Hepatic stellate cell (primary cell): ENCODE measurements around the gene VSNL1.

ENCODE experiments used
- DNase-seq: peaks from one replicate; pipeline ENCODE4 v3.0.0; 2011; ENCODE audit warnings: low spot score

Gene VSNL1

DNA sequence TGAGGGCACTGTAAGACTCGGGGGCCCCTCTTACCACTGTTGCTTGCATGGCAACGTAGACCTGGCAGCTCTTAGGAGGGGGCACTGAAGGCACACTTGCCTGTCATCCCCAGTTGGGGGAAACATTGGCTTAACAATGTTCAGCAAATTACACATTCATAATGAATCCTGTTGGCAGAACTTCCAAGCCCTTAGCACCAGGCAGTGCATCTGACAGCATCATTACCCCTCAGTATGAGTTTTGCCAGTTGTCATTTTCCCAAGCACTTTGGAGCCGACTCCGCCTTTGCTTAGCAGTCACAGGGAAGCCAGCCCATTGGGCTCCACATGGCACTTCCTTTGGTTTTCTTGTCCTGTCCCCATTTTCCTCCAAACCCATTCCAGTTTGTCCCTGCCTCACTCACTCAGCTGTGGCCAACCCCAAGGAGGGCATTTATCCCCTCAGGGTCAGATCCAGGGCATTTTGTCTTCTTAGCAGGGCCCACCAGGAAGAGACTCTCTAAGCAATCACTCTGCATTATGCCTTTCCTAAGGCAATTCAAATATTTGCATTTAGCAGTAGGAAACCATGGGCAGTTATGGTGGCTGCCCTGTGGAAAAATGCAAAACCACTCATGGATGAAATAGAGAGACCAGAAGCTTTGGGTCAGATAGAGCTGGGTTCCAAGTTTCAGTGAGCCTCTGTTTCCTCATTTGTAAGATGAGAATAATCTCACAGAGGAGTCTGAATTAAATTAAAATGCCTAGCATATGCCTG lies 73.9 kb downstream of the VSNL1 start:
- no peak for DNase-seq

DNA sequence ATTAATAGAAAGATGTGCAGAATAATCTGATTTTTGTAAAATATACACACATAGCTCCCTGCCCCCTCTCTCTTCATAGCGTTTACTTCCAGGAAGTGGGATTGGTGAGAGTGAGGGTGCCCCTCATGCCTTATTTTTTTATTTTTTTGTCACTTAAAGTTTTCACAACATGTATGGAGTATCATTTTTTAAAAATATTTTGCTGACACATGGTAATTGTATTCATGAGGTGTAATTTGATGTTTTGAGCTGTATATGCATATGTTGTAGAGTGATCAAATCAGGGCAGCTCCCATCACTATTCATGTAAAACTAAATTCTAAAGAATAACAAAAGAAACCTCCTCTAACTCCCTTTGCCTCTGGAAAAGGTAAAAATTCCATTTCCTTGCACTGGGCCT lies 74.7 kb downstream of the VSNL1 start:
- no peak for DNase-seq

DNA sequence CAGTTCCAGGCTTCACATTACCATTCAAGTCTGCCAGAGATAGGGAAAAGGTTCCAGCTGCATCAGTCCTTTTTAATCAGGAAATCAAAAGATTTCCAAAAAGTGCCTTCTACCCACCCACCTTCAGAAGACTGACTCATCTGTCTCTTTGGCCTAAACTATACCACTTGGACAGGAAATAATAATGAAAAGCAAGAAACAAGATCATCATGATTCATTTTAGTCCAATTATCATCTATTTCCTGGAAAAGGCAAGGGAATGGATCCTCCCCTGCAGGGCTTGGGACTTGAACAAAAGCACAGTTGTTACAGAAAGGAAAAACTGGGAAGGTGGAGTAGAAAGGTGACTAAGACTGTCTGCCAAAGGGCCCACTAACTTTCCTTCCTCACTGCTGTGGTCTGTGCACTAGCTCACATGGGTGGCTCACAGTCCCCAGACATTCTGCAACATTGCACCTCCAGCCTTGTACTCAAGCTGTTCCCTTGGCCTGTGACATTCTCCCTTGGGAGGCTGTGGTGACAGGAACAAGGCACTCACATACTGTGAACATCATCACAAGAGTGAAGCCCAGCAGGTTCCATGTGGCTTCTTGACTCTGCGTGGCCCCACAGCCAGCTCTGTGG lies 75.3 kb downstream of the VSNL1 start:
- DNase-seq, result no peak

DNA sequence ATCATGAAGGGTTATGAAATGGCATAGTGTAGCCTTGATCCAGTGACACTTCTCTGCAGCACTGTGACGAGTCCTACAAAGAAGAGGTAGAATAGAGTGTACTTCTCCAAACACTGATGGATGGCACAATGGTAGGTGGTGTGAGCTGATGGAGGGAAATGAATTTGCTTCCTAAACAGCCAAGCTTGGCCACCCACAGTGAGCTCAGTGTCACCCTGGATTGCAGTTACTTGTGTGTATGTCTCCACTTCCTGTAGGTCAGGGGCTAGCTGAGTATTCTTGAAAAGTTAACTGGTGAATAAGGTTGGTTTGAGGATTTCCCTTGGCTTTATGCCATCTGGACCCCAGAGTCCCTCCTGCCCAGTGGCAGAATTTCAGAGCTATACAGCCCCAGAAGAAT lies 75.9 kb downstream of the VSNL1 start:
- DNase-seq, result no peak

DNA sequence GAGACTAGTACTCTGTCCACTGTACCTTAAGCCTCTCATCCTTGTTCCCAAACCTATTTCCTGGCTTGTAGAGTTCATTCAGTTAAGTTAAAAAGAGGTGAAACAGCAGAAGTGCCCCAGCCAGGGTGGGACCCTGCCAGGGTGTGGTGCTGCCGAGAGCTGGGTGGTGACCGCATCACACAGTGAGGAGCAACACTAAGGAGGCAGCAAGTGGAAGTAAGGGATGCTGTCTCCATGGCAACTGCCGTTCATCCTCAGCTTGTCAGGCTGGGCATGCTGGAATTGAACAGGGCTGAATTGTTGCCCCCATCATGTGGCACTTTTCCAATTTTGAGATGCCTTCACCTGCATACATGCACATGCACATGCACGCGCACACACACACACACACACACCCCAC lies 77.0 kb downstream of the VSNL1 start:
- DNase-seq, result no peak

DNA sequence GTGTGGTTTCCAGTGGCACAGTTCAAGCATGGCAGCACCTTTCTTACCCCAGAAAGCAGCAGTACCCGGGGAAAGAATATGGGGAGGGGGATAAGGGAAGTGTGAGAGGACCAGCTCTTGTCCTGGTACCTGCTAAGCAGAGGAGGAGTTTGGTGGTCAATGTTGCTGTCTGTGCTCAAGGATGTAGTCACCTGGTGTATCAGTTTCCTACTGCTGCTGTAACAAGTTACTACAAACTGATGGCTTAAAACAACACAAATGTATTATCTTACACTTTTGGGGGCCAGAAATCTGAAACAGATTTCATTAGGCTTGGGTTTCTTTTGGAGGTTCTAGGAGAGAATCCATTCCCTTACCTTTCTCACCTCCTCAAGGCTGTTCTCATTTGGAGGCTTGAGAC lies 77.5 kb downstream of the VSNL1 start:
- no peak for DNase-seq

DNA sequence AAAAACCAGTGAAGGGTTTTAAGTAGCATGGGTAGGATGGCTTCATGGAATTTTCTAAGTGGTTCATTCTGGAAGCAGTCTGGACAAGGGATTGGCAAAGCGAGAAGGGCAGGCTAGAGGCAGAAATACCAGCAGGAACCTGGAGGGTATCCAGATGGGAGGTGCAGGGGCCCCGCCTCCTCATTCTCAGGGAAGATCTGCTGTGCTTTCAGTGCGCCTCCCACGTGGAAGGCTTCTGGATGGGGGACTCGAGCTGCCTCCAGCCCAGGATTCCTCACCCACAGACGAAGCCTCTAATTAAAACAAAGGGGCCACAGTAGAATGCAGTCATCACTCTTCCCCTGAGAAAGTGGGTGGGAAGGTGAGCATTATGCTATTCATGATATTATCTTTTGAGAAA lies 79.8 kb downstream of the VSNL1 start:
- DNase-seq, result no peak

DNA sequence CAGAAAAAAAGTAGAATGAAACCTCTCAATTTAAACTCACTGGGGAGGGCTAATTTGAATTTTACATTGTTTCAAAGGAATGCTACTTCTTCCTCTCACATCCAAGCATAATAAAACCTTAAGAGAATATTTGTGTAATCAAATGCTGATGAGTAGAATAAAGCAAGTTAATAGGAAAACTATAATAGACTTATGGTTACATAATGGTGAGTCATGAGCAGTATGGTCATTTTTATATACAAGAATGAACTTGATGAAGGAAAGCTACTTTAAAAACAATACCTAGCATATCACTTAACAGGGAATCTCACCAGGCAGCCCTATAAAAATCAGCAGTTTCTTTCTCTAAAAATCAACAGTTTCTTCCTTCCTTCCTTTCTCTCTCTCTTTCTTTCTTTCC lies 80.3 kb downstream of the VSNL1 start:
- DNase-seq, result no peak

DNA sequence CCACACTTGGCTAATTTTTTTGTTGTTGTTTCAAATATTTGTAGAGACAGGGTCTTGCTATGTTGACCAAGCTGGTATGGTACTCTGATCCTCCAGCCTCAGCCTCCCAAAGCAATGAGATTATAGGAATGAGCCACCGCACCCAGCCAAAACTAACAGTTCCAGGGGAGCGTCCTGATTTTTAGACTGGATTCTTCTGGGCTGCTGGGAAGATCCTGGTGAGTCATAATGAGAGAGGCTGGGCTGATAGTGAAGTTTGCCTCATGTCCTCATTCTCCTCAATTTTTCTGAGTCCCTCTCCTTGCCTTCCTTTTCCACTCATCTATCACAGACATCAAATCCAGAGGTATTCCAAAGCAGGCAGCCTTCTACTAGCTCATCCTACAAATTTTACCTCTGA lies 81.3 kb downstream of the VSNL1 start:
- peak; percentile 55 for DNase-seq

DNA sequence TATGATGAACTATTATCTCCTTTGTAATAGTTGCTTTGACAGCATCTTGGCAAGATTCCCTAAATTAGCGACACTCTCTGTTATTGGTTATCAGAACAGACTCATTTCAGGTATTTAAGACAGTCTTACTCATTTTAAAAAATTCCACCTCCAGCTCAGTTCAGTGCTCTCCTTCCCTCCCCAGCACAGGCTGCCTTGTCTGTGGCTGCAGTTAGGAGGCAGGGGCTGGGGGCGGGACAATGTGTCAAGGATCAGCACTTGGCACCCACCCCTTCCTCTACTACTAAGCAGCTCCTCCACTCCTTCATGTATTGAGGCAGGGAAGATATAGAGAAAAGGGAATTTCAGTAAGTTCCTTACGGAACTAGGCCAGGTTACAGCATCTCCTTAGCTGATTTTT lies 85.0 kb downstream of the VSNL1 start:
- DNase-seq, result no peak

DNA sequence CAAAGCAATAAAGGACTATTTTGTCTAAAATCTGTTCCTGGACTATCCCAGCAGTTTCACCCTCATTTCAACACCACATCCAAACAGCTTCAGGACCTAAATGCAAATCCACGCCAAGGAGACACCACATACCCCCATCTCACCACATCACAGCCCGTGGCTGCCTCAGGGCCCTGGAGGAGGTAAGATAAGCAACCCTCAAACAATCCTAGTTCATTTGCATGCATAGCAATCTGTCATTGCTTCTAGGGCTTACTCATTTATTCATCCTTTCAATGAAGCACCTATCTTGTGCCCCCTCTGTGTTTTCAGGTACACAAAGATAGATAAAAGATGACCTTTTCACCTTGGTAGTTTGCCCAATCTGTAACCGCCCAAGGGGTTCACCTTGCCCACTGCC lies 86.5 kb downstream of the VSNL1 start:
- DNase-seq, result no peak

DNA sequence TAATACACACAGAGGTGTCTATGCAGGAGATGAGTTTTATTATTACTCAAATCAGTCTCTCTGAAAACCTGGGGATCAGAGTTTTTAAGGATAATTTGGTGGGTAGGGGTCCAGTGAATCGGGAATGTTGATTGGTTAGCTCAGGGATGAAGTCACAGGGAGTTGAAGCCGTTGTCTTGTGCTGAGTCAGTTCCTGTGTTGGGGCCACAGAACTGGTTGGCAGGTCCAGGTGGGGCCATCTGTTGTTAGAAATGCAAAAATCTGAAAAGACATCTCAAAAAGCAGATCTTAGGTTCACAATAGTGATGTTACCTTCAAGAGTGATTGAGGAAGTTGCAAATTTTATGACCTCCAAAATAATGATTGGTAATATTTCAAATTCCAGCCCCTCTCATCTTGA lies 86.9 kb downstream of the VSNL1 start:
- no peak for DNase-seq

DNA sequence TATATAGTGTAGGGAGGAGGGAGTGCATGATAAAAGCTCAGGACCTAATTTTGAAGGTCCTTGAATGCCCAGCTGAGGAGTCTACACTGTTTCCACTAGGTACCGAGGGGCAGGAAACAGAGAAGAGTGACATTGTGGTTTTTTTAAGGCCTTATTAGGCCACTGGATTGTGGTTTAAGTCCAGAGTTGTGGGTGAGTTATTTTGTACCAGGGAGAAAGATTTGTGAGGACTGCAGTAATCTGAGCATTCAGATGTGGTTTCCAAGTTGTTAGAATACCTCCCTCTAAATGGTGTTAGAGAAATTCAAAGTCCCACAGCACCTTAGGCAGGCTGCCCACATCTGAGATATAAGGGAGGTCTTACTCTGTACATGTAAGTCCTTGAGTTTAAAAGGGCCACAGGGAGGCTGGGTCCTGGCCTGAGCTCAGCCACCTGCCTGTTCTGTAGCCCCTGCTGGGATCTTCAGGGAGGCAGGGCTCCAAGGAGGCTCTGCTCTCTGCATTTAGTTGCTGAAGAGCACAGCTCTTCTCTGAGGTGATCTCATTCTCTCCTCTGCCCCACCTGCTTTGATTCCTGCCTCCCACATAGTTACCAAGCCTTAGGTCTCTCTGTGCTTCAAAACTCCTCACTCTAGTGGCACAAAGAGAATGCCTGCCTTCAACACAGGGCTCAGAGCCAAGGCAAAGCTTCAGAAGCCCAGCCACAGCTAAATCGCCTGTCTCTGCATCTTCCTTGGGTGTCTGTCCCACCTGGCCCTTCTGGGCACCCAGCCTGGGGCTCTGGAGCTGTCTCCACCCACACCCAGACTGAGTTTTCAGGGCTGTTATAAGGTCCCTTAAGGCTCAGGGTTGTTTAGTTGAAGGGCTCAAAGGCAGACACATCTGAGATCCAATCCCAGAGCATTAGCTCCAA lies 88.1 kb downstream of the VSNL1 start:
- no peak for DNase-seq

DNA sequence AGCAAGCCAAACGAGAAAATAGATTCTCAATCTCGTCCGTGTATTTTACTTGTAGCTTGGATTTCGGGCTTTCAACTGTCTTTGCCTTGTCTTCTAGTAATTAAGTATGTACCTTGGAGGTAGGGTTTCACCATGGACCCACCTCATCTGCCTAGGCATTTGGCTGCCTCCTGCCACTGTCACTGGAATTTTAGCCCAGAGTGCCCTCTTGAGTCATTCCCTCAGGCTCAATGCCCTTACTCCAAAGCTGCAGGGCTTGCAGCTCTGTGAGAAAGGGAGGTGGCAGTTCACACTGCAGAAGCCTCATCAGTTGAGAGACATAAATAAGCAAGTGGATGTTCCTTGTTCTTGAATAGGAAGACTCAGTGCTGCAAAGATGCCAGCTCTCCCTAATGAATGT lies 89.6 kb downstream of the VSNL1 start:
- DNase-seq, result no peak

DNA sequence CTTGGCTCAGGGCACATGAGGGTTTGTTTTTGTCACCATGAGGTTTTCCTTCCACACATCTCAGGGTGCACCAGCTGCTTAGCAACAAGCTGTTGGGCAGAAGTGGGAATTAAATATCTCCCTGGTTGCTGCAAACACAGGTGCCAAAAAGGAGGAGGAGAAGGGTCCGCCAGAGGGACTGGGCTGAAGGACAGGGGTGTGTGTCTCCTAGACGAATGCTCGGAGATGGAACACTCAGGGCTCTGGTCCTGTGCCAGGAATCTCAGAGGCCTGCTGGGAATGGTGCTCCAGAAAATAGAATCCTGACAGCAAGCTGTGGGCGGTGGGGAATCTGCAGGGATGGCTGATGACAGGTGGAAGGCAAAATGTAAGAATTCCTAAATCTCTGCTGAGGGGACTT lies 94.5 kb downstream of the VSNL1 start:
- no peak for DNase-seq

DNA sequence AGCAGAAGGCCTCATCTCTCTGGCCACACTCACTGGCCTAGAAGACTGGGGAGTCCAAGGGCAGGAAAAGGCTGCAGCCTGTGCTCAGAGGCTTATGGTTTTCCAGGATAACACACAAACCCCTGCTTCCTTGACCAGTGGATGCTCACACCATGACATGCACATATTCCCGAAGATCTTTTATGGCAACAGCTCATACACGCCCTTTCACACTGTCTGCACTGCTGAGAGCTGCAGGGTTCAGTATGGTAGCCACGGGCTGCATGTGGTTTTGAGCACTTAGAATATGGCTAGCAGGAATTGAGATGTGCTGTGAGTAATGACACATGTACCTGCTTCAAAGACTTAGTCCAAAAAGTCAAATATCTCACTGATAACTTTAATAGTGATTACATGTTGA lies 95.8 kb downstream of the VSNL1 start:
- DNase-seq, result no peak

DNA sequence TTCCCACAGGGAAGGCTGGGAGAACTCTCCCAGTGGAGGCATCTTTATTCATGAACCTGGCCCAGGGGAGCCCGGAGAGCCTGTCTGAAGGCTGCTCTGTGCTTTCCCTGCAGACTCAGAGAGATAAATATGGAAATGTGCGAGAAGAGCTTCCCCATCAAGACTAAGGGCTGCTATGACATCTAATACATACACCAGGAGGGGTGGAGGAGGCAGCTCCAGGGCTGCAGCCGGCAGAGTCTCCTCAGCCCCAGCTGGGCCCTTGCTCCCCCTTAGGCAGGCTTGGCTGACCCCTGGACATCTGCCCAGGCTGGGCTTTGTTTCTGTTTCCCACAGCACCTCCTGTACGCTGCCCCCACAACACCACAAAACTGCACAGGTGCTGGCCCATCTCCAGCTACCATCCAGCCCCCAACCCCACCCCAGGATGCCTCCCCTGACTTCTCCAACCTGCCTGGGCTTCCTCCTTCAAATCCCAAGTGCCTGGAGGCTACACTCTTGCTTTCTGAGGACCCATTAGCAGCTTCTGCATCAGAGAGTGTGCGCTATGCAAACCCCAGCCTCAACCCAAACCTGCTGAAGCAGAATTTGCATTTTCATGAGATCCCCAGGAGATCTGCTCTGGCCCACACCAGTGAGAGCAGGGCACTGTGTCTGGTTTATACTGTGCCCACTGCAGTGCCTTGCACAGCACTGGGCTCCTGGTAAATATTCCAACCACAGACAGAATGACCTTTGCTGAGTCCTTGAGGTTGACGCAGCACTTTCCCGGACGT lies 96.8 kb downstream of the VSNL1 start:
- DNase-seq, result no peak

DNA sequence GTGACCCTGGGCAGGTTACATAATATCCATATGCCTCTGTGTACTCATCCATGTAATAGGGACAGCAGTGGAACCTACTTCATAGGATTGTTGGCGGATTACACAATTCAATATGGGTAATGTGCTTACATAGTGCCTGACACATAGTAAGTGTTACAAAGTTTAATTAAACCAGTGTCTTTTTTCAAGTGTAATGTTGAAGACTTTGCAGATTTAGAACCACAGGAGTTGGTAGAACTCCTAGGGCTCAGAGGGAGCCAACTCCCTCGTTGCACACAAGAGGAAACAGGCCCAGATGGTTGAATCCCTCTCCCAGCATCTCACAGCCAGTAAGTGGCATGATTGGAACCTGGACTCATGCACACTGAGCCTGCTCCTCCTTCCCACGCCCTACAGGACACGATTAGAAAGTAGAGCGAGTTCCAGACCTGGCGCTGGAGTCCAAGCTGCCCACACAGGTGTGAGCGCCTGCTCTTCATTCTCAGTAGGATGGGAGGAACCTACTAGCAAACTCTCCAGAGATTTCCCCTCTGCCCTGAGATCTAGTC lies 97.8 kb downstream of the VSNL1 start:
- DNase-seq, result no peak

DNA sequence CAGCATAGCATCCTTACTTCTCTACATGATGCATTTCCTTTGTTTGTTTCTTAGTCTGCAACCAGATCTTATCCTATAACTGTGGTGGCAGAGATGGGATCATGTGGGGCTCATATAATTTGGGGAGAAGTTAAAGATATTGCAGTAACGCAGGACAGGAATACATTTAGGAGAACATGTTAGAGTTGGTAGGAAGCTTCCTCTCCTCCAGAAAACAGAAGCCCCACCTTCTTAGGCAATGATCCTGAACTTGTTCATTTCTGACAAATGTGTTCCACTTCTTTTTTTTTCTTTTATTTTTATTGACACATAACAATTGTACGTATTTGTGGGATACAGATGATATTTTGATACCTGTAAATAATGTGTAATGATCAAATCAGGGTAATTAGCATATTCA lies 99.9 kb downstream of the VSNL1 start:
- DNase-seq, result no peak

DNA sequence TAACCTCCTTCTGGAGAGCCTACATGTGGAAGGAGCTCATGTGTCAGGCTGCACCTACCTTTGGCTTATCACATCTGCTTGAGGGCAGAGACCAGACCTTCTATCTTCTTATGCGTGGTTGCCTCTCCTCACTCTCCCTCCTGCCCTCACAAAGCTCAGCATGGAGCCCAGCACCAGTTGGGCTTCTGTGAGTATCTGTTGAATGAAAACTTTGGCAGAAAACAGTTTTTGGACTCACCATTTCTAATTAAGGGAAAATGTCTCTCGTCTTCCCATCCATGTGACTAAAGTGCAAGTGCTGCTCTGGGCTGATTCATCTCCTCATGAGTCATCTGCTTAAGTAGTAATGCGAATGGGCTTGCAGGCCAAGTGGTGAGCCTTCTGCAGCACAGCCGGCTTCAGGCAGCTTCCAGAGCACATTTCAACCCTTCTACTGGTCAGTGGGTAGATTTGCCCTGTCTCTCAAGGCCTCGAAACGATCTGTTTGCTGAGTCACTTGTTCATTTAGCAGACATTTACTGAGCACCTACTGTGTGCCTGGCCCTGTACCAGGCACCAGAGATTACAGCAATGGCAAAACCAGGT lies 102.6 kb downstream of the VSNL1 start:
- peak; percentile 92 for DNase-seq

DNA sequence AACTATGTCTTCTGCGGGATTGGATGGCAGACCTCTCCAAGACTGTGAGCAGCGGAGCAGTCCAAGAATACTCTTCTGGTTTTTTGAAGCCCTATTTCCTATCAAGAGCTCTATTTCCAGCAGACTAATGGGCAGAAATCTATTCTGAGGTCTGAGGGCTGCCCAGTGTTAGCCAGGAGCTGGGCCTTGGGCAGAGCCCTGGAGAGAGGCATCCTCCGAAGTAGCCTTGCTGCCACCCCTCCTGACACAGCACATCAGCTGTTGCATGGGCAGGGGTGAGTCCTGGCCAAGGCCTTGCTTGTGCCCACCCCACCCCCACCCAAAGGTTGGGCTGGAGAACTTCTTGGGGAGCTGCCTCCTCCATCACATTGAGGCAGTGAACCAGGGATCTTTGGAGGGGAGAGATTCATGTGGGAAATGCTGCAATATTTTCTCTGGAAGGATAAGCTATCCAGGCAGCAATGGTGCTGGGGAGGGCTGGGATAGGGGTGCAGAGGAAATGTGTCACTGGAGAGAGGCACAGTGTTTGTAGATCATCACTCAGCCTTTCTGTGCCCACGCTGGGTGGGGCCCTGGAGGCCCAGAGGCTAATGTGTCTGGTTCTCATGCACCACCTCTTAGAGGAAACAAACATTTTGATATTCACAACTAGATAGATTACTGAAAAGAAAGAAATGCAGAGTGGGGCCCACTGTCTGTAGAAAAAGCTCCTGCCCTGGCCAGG lies 104.7 kb downstream of the VSNL1 start:
- DNase-seq, result no peak
